GM23338 (cell line): Measurements from ENCODE around the gene NEK2. TPM values are rescaled to one million over a fixed set of nuclear protein-coding genes. Genes with fewer than 3 reads are reported as not detected.

Source experiments
- ATAC-seq: fragments of 200-7000 bp; cut with Tn5 transposase; 3 replicates; pipeline ENCODE4 v1.9.1; 2020
- DNase-seq: peaks from one replicate; pipeline ENCODE4 v3.0.0-alpha.2; 2015; ENCODE audit warnings: low spot score
- H2AFZ ChIP-seq: fragments of 200-600 bp; sonication (generic); 2 replicates; pipeline ENCODE4 v1.8.0; 2016; ENCODE audit warnings: antibody characterized with exemption, mild to moderate bottlenecking, moderate library complexity
- H3F3A ChIP-seq: fragments of 200-600 bp; sonication (generic); replicated peaks from 2 replicates; pipeline ENCODE4 v1.8.0; 2017; ENCODE audit warnings: antibody characterized with exemption, mixed run types, low read depth
- H3K27ac ChIP-seq: fragments of 200-600 bp; sonication (generic); 2 replicates; pipeline ENCODE4 v1.6.1; 2016; ENCODE audit warnings: low read depth
- H3K27me3 ChIP-seq: fragments of 200-600 bp; sonication (generic); 2 replicates; pipeline ENCODE4 v1.8.0; 2016; ENCODE audit warnings: mild to moderate bottlenecking, mixed run types, moderate library complexity; ENCODE audit not compliant: insufficient read depth
- H3K36me3 ChIP-seq: fragments of 200-600 bp; sonication (generic); 2 replicates; pipeline ENCODE4 v1.8.0; 2016; ENCODE audit warnings: mild to moderate bottlenecking; ENCODE audit not compliant: insufficient read depth
- H3K4me1 ChIP-seq: fragments of 200-600 bp; sonication (generic); 2 replicates; pipeline ENCODE4 v1.8.0; 2016; ENCODE audit warnings: mild to moderate bottlenecking, moderate library complexity; ENCODE audit not compliant: insufficient read depth
- H3K4me2 ChIP-seq: fragments of 200-600 bp; sonication (generic); 2 replicates; pipeline ENCODE4 v1.7.1; 2017; ENCODE audit warnings: mixed run types
- H3K4me3 ChIP-seq: fragments of 200-600 bp; sonication (generic); 2 replicates; pipeline ENCODE4 v1.6.1; 2016; ENCODE audit warnings: mixed run types
- H3K79me2 ChIP-seq: fragments of 200-600 bp; sonication (generic); replicated peaks from 2 replicates; pipeline ENCODE4 v1.8.0; 2017; ENCODE audit warnings: mild to moderate bottlenecking; ENCODE audit not compliant: insufficient read depth
- H3K9me2 ChIP-seq: fragments of 200-600 bp; sonication (generic); 2 replicates; pipeline ENCODE4 v1.8.0; 2017; ENCODE audit not compliant: insufficient read depth
- H4K20me1 ChIP-seq: fragments of 200-600 bp; sonication (generic); replicated peaks from 2 replicates; pipeline ENCODE4 v1.8.0; 2017; ENCODE audit warnings: mild to moderate bottlenecking; ENCODE audit not compliant: insufficient read depth
- H3K27ac Mint-ChIP-seq: 2 replicates; pipeline ENCODE4 v1.8.0; 2020; ENCODE audit warnings: inconsistent platforms, mild to moderate bottlenecking, moderate library complexity, mixed read lengths
- H3K27me3 Mint-ChIP-seq: 3 replicates; pipeline ENCODE4 v1.8.0; 2022; ENCODE audit warnings: low read depth, mild to moderate bottlenecking, moderate library complexity, mixed read lengths, inconsistent platforms; ENCODE audit not compliant: insufficient read depth, poor library complexity
- H3K36me3 Mint-ChIP-seq: 3 replicates; pipeline ENCODE4 v1.8.0; 2021; ENCODE audit warnings: low read depth, mild to moderate bottlenecking, inconsistent platforms, moderate library complexity, mixed read lengths
- H3K4me1 Mint-ChIP-seq: 3 replicates; pipeline ENCODE4 v1.8.0; 2020; ENCODE audit warnings: mild to moderate bottlenecking, inconsistent platforms, mixed read lengths
- H3K4me3 Mint-ChIP-seq: 3 replicates; pipeline ENCODE4 v1.8.0; 2021; ENCODE audit warnings: moderate library complexity, mild to moderate bottlenecking, inconsistent platforms, mixed read lengths
- H3K9me3 Mint-ChIP-seq: 3 replicates; pipeline ENCODE4 v1.8.0; 2020; ENCODE audit warnings: moderate library complexity, mild to moderate bottlenecking, inconsistent platforms, mixed read lengths
- CREB1 ChIP-seq: fragments of 250-450 bp; sonication (Bioruptor Pico); IDR thresholded peaks from 2 replicates; pipeline ENCODE4 v1.5.0; 2020; ENCODE audit warnings: low read depth, mild to moderate bottlenecking, moderate library complexity
- EZH2phosphoT487 ChIP-seq: fragments of 200-600 bp; sonication (generic); IDR thresholded peaks from one replicate; pipeline ENCODE4 v1.8.1; 2018; ENCODE audit warnings: antibody characterized with exemption; ENCODE audit not compliant: unreplicated experiment
- JUNB ChIP-seq: IDR thresholded peaks from one replicate; pipeline ENCODE4 v1.6.1; 2016; ENCODE audit warnings: antibody characterized with exemption; ENCODE audit not compliant: unreplicated experiment
- NANOG ChIP-seq: IDR thresholded peaks from 2 replicates; pipeline ENCODE4 v1.6.1; 2016; ENCODE audit warnings: antibody characterized with exemption, borderline replicate concordance
- POLR2AphosphoS5 ChIP-seq: IDR thresholded peaks from 2 replicates; pipeline ENCODE4 v1.6.1; 2016; ENCODE audit warnings: antibody characterized with exemption, low read depth
- ZNF114 ChIP-seq: fragments of 250-450 bp; sonication (Bioruptor Pico); IDR thresholded peaks from 2 replicates; pipeline ENCODE4 v1.5.0; 2020; ENCODE audit warnings: mild to moderate bottlenecking, moderate library complexity
- ZNF462 ChIP-seq: fragments of 250-450 bp; sonication (Bioruptor Pico); IDR thresholded peaks from 2 replicates; pipeline ENCODE4 v1.5.0; 2020; ENCODE audit warnings: mild to moderate bottlenecking, moderate library complexity
- polyA plus RNA-seq: library from polyadenylated mRNA; unstranded; fragments of >200 nt; fragmentation: Nextera tagmentation; extraction: Ambion mirVana; gene quantifications from 2 replicates; pipeline ENCODE4 v1.2.1, GENCODE V29; 2016
- total RNA-seq: library from RNA; depleted of rRNA; stranded (reverse); fragments of >200 nt; shearing (Covaris generic); gene quantifications from 2 replicates; pipeline ENCODE4 v1.2.3, GENCODE V29; 2014
- TF ChIP-seq, protein P1 (sequence below): IDR thresholded peaks from one replicate; pipeline ENCODE4 v1.6.1; 2018; ENCODE audit warnings: antibody characterized with exemption; ENCODE audit not compliant: unreplicated experiment

Gene NEK2
- total and polyA plus RNA-seq, 2 experiments from 2014 or later, result 17.0 to 24.9 TPM

GRCh38 chr1:211648336-211648735 is 27.1 kb downstream of the NEK2 start:
- Histone ChIP-seq H3K9me2 (no peaks in the 10 kb centered on the region), H3F3A (no peaks in the 10 kb centered on the region), H3K36me3 (no peaks in the 10 kb centered on the region), H4K20me1 (no peaks in the 10 kb centered on the region), H3K27me3 (no peaks in the 10 kb centered on the region), H3K4me3 (no peak overlapping the region), H3K79me2 (no peaks in the 10 kb centered on the region), H3K4me2 (no peak overlapping the region), H3K4me1 (no peaks in the 10 kb centered on the region), H3K27ac (no peak overlapping the region), H2AFZ (no peak overlapping the region)
- H3K27ac Mint-ChIP-seq, result no peak overlapping the region
- H3K4me1 Mint-ChIP-seq, result peaks cover 4% of the 10 kb centered on the region; the same call in 2 of the 3 replicates
- no peaks in the 10 kb centered on the region; the same call in 2 of the 3 replicates for H3K9me3 Mint-ChIP-seq
- ATAC-seq (no peak), DNase-seq (no peak)
- H3K27me3 Mint-ChIP-seq, result peaks cover 10% of the 10 kb centered on the region
- TF ChIP-seq ZNF114 (CRISPR knock-in tag), result no peak
- H3K36me3 Mint-ChIP-seq, result no peaks in the 10 kb centered on the region
- H3K4me3 Mint-ChIP-seq, result no peak overlapping the region

- Mint-ChIP-seq H3K27ac (no peak overlapping the region), H3K4me1 (peaks cover 4% of the 10 kb centered on the region; the same call in 2 of the 3 replicates), H3K27me3 (peaks cover 10% of the 10 kb centered on the region), H3K36me3 (no peaks in the 10 kb centered on the region), H3K4me3 (no peak overlapping the region), H3K9me3 (no peaks in the 10 kb centered on the region; the same call in 2 of the 3 replicates)
- no peaks in the 10 kb centered on the region for H3K4me1 ChIP-seq
- H3K27me3 ChIP-seq, result no peaks in the 10 kb centered on the region
- no peak overlapping the region for H3K4me3 ChIP-seq
- no peaks in the 10 kb centered on the region for H3F3A ChIP-seq
- no peak for ATAC-seq
- TF ChIP-seq CREB1 (CRISPR knock-in tag), result no peak
- TF ChIP-seq POLR2AphosphoS5, result no peak
- no peak for TF ChIP-seq NANOG
- TF ChIP-seq, protein P1, sequence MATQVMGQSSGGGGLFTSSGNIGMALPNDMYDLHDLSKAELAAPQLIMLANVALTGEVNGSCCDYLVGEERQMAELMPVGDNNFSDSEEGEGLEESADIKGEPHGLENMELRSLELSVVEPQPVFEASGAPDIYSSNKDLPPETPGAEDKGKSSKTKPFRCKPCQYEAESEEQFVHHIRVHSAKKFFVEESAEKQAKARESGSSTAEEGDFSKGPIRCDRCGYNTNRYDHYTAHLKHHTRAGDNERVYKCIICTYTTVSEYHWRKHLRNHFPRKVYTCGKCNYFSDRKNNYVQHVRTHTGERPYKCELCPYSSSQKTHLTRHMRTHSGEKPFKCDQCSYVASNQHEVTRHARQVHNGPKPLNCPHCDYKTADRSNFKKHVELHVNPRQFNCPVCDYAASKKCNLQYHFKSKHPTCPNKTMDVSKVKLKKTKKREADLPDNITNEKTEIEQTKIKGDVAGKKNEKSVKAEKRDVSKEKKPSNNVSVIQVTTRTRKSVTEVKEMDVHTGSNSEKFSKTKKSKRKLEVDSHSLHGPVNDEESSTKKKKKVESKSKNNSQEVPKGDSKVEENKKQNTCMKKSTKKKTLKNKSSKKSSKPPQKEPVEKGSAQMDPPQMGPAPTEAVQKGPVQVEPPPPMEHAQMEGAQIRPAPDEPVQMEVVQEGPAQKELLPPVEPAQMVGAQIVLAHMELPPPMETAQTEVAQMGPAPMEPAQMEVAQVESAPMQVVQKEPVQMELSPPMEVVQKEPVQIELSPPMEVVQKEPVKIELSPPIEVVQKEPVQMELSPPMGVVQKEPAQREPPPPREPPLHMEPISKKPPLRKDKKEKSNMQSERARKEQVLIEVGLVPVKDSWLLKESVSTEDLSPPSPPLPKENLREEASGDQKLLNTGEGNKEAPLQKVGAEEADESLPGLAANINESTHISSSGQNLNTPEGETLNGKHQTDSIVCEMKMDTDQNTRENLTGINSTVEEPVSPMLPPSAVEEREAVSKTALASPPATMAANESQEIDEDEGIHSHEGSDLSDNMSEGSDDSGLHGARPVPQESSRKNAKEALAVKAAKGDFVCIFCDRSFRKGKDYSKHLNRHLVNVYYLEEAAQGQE, result no peak
- no peak for TF ChIP-seq ZNF114 (CRISPR knock-in tag)
- no peak for TF ChIP-seq JUNB
- TF ChIP-seq ZNF462 (CRISPR knock-in tag), result no peak
- no peak for TF ChIP-seq EZH2phosphoT487
- H2AFZ ChIP-seq, result no peak overlapping the region
- no peak for DNase-seq
- H3K79me2 ChIP-seq, result no peaks in the 10 kb centered on the region
- no peaks in the 10 kb centered on the region for H4K20me1 ChIP-seq
- no peaks in the 10 kb centered on the region for H3K9me2 ChIP-seq
- H3K4me2 ChIP-seq, result no peak overlapping the region
- H3K27ac ChIP-seq, result no peak overlapping the region
- no peaks in the 10 kb centered on the region for H3K36me3 ChIP-seq
These were observed 27.7 kb downstream of the NEK2 start for GRCh38 chr1:211647711-211648121.
